Measurements from ENCODE around the gene SBNO1. TPM values are rescaled to one million over a fixed set of nuclear protein-coding genes. Genes with fewer than 3 reads are reported as not detected.

Gene SBNO1
- total and polyA plus RNA-seq, 2 donors (not counting 1 experiment from before 2014, with no cell fraction given): 5.9 to 47.5 TPM

- H3K9me3 Mint-ChIP-seq (ENCODE audit: insufficient read depth): no peaks in the 10 kb centered on the region
- TF ChIP-seq, protein P1, sequence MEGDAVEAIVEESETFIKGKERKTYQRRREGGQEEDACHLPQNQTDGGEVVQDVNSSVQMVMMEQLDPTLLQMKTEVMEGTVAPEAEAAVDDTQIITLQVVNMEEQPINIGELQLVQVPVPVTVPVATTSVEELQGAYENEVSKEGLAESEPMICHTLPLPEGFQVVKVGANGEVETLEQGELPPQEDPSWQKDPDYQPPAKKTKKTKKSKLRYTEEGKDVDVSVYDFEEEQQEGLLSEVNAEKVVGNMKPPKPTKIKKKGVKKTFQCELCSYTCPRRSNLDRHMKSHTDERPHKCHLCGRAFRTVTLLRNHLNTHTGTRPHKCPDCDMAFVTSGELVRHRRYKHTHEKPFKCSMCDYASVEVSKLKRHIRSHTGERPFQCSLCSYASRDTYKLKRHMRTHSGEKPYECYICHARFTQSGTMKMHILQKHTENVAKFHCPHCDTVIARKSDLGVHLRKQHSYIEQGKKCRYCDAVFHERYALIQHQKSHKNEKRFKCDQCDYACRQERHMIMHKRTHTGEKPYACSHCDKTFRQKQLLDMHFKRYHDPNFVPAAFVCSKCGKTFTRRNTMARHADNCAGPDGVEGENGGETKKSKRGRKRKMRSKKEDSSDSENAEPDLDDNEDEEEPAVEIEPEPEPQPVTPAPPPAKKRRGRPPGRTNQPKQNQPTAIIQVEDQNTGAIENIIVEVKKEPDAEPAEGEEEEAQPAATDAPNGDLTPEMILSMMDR (IDR thresholded peaks at IDR 0.05): no peak
- no peak for TF ChIP-seq EZH2 (IDR thresholded peaks at IDR 0.05; ENCODE audit: borderline replicate concordance, insufficient read depth, low read depth, low read length, poor library complexity, severe bottlenecking)
- no peaks in the 10 kb centered on the region for H3K27me3 Mint-ChIP-seq
- Histone ChIP-seq H3K27ac (ENCODE audit: low read length in 2 of 2) (no peak overlapping the region), H3K4me1 (ENCODE audit: control insufficient read depth in 2 of 2, insufficient read depth in 2 of 2, low read length in 2 of 2) (peaks cover 31 to 37% of the 10 kb centered on the region in 2 donors), H3K79me2 (ENCODE audit: control insufficient read depth, insufficient read depth, low read length) (no peaks in the 10 kb centered on the region), H4K20me1 (ENCODE audit: control insufficient read depth, insufficient read depth, low read length, poor library complexity, severe bottlenecking) (no peaks in the 10 kb centered on the region), H3K4me3 (ENCODE audit: control extremely low read depth in 1 of 5, extremely low read depth in 1 of 5, insufficient read depth in 1 of 5, low read depth in 2 of 5, low read length in 4 of 5) (peak overlapping the region; percentile 34 to 55 (median 52)), H2AFZ (ENCODE audit: insufficient read depth, low read depth, low read length, poor library complexity, severe bottlenecking) (peak overlapping the region; percentile 69), H3K36me3 (replicated peaks in 1 of 2; ENCODE audit: control extremely low read depth in 1 of 2, control insufficient read depth in 1 of 2, extremely low read depth in 1 of 2, insufficient read depth in 2 of 2, low read length in 1 of 2) (no peaks in the 10 kb centered on the region), H3K9me3 (ENCODE audit: control extremely low read depth in 1 of 3, control insufficient read depth in 2 of 3, insufficient read depth in 1 of 3, low read length in 2 of 3) (no peaks in the 10 kb centered on the region), H3K27me3 (replicated peaks in 1 of 4; ENCODE audit: control extremely low read depth in 1 of 4, control insufficient read depth in 3 of 4, insufficient read depth in 4 of 4, low read length in 3 of 4) (peaks cover 0 to 6% (median 0%) of the 10 kb centered on the region in 4 experiments), H3K4me2 (replicated peaks; ENCODE audit: low read depth, low read length, poor library complexity, severe bottlenecking) (peak overlapping the region; percentile 85), H3K9ac (ENCODE audit: low read length) (peak overlapping the region; percentile 63)
- CTCF ChIA-PET: interaction anchor here (0.6 to 1.7 kb wide), 5 partner anchors 12 to 545 kb away, joined by 3 to 11 read pairs (median 3); partner anchors contain the start of gene DDX55
- peak overlapping the region; percentile 83 for H3K4me3 Mint-ChIP-seq
- WGBS (ENCODE audit: insufficient coverage): under 1% methylated on average over 49 of the region's 51 CpGs
- H3K27ac Mint-ChIP-seq: peak overlapping the region; percentile 28
- intact Hi-C loops (cut with micrococcal nuclease): loop anchor here (2.0 kb wide), 2 partner anchors 198 to 348 kb away; no protein-coding TSS in a partner anchor
- POLR2A ChIA-PET: interaction anchor here (0.5 to 1.4 kb wide), 3 partner anchors 37 to 97 kb away, joined by 3 to 5 read pairs (median 5); partner anchors contain the start of genes MPHOSPH9 and MTRFR
- peaks cover 29% of the 10 kb centered on the region for H3K4me1 Mint-ChIP-seq
- ATAC-seq (ENCODE audit: low read depth) (peak; percentile 3), DNase-seq (no peak)
These were observed 94.2 kb downstream of the SBNO1 start for GRCh38 chr12:123270214-123271000.

GRCh38 chr12:123269896-123270213, 94.8 kb downstream of the SBNO1 start:
- Histone ChIP-seq H3K27ac (ENCODE audit: low read length in 2 of 2) (no peak overlapping the region), H3K4me2 (replicated peaks; ENCODE audit: low read depth, low read length, poor library complexity, severe bottlenecking) (peak overlapping the region; percentile 85), H2AFZ (ENCODE audit: insufficient read depth, low read depth, low read length, poor library complexity, severe bottlenecking) (peak overlapping the region; percentile 69), H3K27me3 (replicated peaks in 1 of 4; ENCODE audit: control extremely low read depth in 1 of 4, control insufficient read depth in 3 of 4, insufficient read depth in 4 of 4, low read length in 3 of 4) (peaks cover 0 to 6% (median 0%) of the 10 kb centered on the region in 4 experiments), H3K79me2 (ENCODE audit: control insufficient read depth, insufficient read depth, low read length) (no peaks in the 10 kb centered on the region), H3K36me3 (replicated peaks in 1 of 2; ENCODE audit: control extremely low read depth in 1 of 2, control insufficient read depth in 1 of 2, extremely low read depth in 1 of 2, insufficient read depth in 2 of 2, low read length in 1 of 2) (no peaks in the 10 kb centered on the region), H3K9me3 (ENCODE audit: control extremely low read depth in 1 of 3, control insufficient read depth in 2 of 3, insufficient read depth in 1 of 3, low read length in 2 of 3) (no peaks in the 10 kb centered on the region), H4K20me1 (ENCODE audit: control insufficient read depth, insufficient read depth, low read length, poor library complexity, severe bottlenecking) (no peaks in the 10 kb centered on the region), H3K4me3 (ENCODE audit: control extremely low read depth in 1 of 5, extremely low read depth in 1 of 5, insufficient read depth in 1 of 5, low read depth in 2 of 5, low read length in 4 of 5) (peak overlapping the region; percentile 34 to 55 (median 52)), H3K9ac (ENCODE audit: low read length) (peak overlapping the region; percentile 63), H3K4me1 (ENCODE audit: control insufficient read depth in 2 of 2, insufficient read depth in 2 of 2, low read length in 2 of 2) (peaks cover 31 to 37% of the 10 kb centered on the region in 2 donors)
- intact Hi-C loops (cut with micrococcal nuclease): loop anchor here (2.0 kb wide), 2 partner anchors 199 to 349 kb away; no protein-coding TSS in a partner anchor
- ChIA-PET CTCF (interaction anchor here (0.7 to 1.7 kb wide), 4 partner anchors 11 to 332 kb away, joined by 3 to 11 read pairs (median 3); partner anchors contain the start of gene DDX55), POLR2A (interaction anchor here (1.4 kb wide), 1 partner anchor 37 kb away, joined by 5 read pairs; the partner anchor contains the start of genes MPHOSPH9 and MTRFR)
- H3K4me1 Mint-ChIP-seq: peaks cover 29% of the 10 kb centered on the region
- peak overlapping the region; percentile 83 for H3K4me3 Mint-ChIP-seq
- peak overlapping the region; percentile 33 for H3K27ac Mint-ChIP-seq
- no peak for DNase-seq
- 4% methylated on average over 5 of the region's 7 CpGs for WGBS (ENCODE audit: insufficient coverage)
- peak; percentile 15 for ATAC-seq (ENCODE audit: low read depth)
- no peaks in the 10 kb centered on the region for H3K9me3 Mint-ChIP-seq (ENCODE audit: insufficient read depth)
- no peaks in the 10 kb centered on the region for H3K27me3 Mint-ChIP-seq
- TF ChIP-seq EZH2 (IDR thresholded peaks at IDR 0.05; ENCODE audit: borderline replicate concordance, insufficient read depth, low read depth, low read length, poor library complexity, severe bottlenecking): no peak
- TF ChIP-seq, protein P1 (IDR thresholded peaks at IDR 0.05): no peak
